COR-L47 (cell line): ENCODE results near the gene ZNF804A.

Experiments used
- DNase-seq: peaks from one replicate; lab custom pipeline; 2025; lab: John Stamatoyannopoulos, UW

ZNF804A gene

DNA sequence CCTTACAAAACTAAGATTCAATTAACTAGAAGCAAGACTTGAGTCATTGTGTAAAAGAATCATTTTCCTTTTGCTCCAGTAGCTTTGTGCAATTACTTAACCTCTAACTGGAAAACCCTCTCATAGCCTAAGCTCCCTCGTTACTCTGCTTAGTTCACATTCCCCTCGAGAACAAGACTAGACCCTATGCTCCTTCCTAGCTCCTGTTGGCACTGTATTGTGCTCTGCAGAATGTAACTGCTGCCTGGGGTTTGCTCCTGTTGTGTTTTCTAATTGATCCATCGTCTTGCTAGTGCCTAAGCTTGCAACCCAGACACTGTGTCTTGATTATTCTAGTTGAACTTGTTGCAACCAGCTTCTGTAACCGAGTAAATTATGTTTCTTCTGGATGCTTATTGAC lies 347.0 kb downstream of the ZNF804A start:
- no peak for DNase-seq

DNA sequence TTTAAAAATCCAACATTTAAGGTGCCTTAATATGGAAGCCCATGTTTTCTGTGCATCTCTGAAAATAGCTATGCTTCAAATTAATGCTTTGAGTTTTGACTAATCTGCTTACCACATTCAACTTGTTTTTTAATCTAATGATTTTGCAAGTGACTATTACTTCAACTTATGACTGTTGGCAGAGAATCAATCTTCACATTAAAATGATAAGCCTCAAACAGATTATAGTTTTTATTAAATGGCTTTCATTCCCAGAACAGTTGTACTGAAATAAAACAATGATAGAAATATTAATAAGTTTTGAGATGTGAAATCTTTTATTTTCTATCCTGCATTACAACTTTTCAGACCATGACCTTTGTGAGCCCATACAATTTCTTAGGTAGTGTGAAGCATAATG lies 347.5 kb downstream of the ZNF804A start:
- DNase-seq: no peak

DNA sequence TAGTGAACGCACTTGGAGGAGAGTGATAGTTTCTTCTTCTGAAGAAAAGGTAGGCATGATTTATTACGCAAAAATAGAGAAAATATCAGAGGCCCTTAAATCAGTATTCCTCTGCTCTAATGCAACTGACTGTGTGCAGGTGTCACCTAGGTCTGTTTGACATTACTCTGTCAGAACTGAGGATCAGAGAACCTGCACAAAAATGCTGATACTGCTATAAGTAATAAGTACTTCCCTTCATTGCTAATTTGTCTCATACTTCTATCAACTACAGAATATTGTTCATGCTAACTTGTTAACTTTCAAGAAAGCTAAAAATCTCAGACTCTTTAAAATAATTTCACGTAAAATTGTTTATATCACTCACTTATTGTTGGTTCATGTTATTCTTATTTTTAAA lies 358.5 kb downstream of the ZNF804A start:
- no peak for DNase-seq

DNA sequence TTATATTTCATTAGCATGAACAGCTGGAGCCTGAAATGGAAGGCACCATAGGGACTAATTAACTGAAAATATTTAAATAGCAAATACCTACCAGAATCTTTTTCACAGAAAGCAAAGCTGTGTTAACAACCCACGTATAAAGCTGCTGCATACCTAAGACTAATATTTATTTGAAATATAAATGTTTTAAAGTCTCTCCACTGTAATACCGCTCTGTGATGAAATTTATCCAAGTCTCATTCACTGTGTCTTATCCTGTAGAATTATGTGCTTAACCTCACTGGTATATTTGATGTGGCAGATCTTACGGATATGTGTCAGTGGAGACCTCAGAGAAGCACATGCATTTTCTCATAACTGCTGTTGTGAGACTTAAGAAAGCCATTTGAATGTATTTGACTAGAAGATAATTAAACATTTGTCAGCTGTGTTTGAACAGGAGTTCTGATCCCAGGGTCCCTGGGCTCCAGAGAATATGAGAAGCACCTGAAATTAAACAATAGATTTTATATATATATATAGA lies 373.3 kb downstream of the ZNF804A start:
- DNase-seq: no peak
